K562 (cell line): Measurements from ENCODE around the gene GNG3. TPM values are rescaled to one million over a fixed set of nuclear protein-coding genes. Genes with fewer than 3 reads are reported as not detected.

Experiments used
- ATF4 ChIP-seq: fragments of 450-650 bp; formaldehyde crosslinking; IDR thresholded peaks from 2 replicates; pipeline ENCODE4 v1.4.0; 2022; ENCODE audit warnings: mild to moderate bottlenecking, moderate library complexity
- CCNT2 ChIP-seq: IDR thresholded peaks from 2 replicates; pipeline ENCODE4 v1.6.1; 2011; ENCODE audit warnings: borderline replicate concordance, low read depth, mild to moderate bottlenecking, moderate library complexity, mixed read lengths, low read length; ENCODE audit not compliant: insufficient read length; ENCODE audit errors: extremely low read depth
- ELF2 ChIP-seq: fragments of 250-450 bp; sonication (Bioruptor Pico); IDR thresholded peaks from 2 replicates; pipeline ENCODE4 v1.5.0; 2021; ENCODE audit warnings: mild to moderate bottlenecking
- ID3 ChIP-seq, 2 experiments: fragments of 250-450 bp in 1 of 2; fragments of 450-650 bp in 1 of 2; sonication (Bioruptor Pico) in 1 of 2; IDR thresholded peaks; 2 replicates each; pipeline versions ENCODE4 v1.6.1 to v1.8.0; 2016 to 2021; ENCODE audit warnings: mild to moderate bottlenecking in 2 of 2, moderate library complexity in 2 of 2, missing compliant biosample characterization in 1 of 2, missing genetic modification characterization in 1 of 2
- KAT2B ChIP-seq: IDR thresholded peaks from one replicate; pipeline ENCODE4 v1.6.1; 2012; ENCODE audit warnings: low read depth, mild to moderate bottlenecking, control low read depth, inconsistent platforms, low read length, moderate library complexity
- KDM2B ChIP-seq: fragments of 250-450 bp; sonication (Bioruptor Pico); IDR thresholded peaks from 2 replicates; pipeline ENCODE4 v1.8.0; 2021; ENCODE audit warnings: mild to moderate bottlenecking, moderate library complexity
- NEUROD1 ChIP-seq: fragments of 150-350 bp; IDR thresholded peaks from 2 replicates; pipeline ENCODE4 v1.6.1; 2014; ENCODE audit warnings: borderline replicate concordance, low read length, low read depth; ENCODE audit not compliant: partially characterized antibody
- PHF21A ChIP-seq: fragments of 450-650 bp; IDR thresholded peaks from 2 replicates; pipeline ENCODE4 v1.6.1; 2017; ENCODE audit warnings: low read depth, borderline replicate concordance
- POU5F1 ChIP-seq: fragments of 150-350 bp; IDR thresholded peaks from 2 replicates; pipeline ENCODE4 v1.6.1; 2014; ENCODE audit warnings: borderline replicate concordance, low read length, low read depth, mild to moderate bottlenecking; ENCODE audit not compliant: partially characterized antibody
- RBM25 ChIP-seq: fragments of 200-400 bp; formaldehyde crosslinking; IDR thresholded peaks from 2 replicates; pipeline ENCODE4 v1.6.1; 2018; ENCODE audit warnings: low read length, low read depth, moderate library complexity; ENCODE audit not compliant: severe bottlenecking
- SLC30A9 ChIP-seq: fragments of 250-450 bp; sonication (Bioruptor Pico); IDR thresholded peaks from 2 replicates; pipeline ENCODE4 v1.8.0; 2022; ENCODE audit warnings: mild to moderate bottlenecking, moderate library complexity
- SMARCE1 ChIP-seq: fragments of 450-650 bp; IDR thresholded peaks from 2 replicates; pipeline ENCODE4 v1.7.1; 2016; ENCODE audit warnings: mild to moderate bottlenecking
- ZBTB33 ChIP-seq: sonication (generic); formaldehyde crosslinking; IDR thresholded peaks from 2 replicates; pipeline ENCODE4 v1.8.1; 2023; ENCODE audit warnings: mild to moderate bottlenecking, missing genetic modification reagents
- ZBTB9 ChIP-seq: fragments of 450-650 bp; formaldehyde crosslinking; IDR thresholded peaks from 2 replicates; pipeline ENCODE4 v1.4.0; 2020; ENCODE audit warnings: mild to moderate bottlenecking, moderate library complexity
- ZNF12 ChIP-seq: sonication (generic); formaldehyde crosslinking; IDR thresholded peaks from 2 replicates; pipeline ENCODE4 v1.4.0; 2020; ENCODE audit warnings: mild to moderate bottlenecking, missing genetic modification reagents
- ZNF41 ChIP-seq: fragments of 250-450 bp; sonication (Bioruptor Pico); conservative IDR thresholded peaks from 2 replicates; pipeline ENCODE4 v1.4.0; 2020; ENCODE audit warnings: mild to moderate bottlenecking
- ZNF436 ChIP-seq: fragments of 250-450, 450-650 bp; sonication (Bioruptor Pico); formaldehyde crosslinking; IDR thresholded peaks from 2 replicates; pipeline ENCODE4 v1.7.0; 2020; ENCODE audit warnings: mild to moderate bottlenecking
- ZNF699 ChIP-seq: fragments of 250-450 bp; sonication (Bioruptor Pico); IDR thresholded peaks from 2 replicates; pipeline ENCODE4 v1.8.0; 2021; ENCODE audit warnings: mild to moderate bottlenecking, moderate library complexity; ENCODE audit not compliant: insufficient replicate concordance
- polyA plus RNA-seq, 8 experiments: library from polyadenylated mRNA; depleted of rRNA in 4 of 8; stranded (reverse) in 5 of 8; unstranded in 3 of 8; fragments of >200 nt; fragmentation: Nextera tagmentation in 2 of 8; fragmentation: Illumina TruSeq in 1 of 8; extraction: Ambion mirVana in 2 of 8; extraction: Trizol in 1 of 8; gene quantifications; 2 replicates each; pipeline versions ENCODE4 v1.2.1 to v1.2.3, GENCODE V29; 2011 to 2014; ENCODE audit warnings: inconsistent platforms in 1 of 8, missing spikeins in 1 of 8
- total RNA-seq, 7 experiments: library from RNA; depleted of rRNA in 6 of 7; stranded (reverse); fragments of >200 nt in 6 of 7; fragmentation: Illumina TruSeq in 2 of 7; extraction: Trizol in 2 of 7; gene quantifications; 2 replicates each; pipeline versions ENCODE4 v1.2.1 to v1.2.3, GENCODE V29; 2011 to 2021; ENCODE audit warnings: low replicate concordance in 1 of 7

GNG3 gene
- total and polyA plus RNA-seq, 9 of the 15 experiments (the other 6 are each of a cell fraction or from before 2014, with no cell fraction given) = 0.07 TPM; not detected in 8

GRCh38 chr11:62678770-62679696, 28.4 kb upstream of the GNG3 start, which contains the start of gene UBXN1 (continued):
- no peak for TF ChIP-seq ID3 (CRISPR knock-in tag; IDR thresholded peaks at IDR 0.05)
- peak; percentile 63; the same call in 1 of the 2 replicates for TF ChIP-seq ID3 (tag; IDR thresholded peaks at IDR 0.05)
- no peak for TF ChIP-seq SLC30A9 (CRISPR knock-in tag)
- TF ChIP-seq CCNT2 = peak; percentile 22
- no peak for TF ChIP-seq PHF21A
- TF ChIP-seq ELF2 (CRISPR knock-in tag) = peak; percentile 90
- no peak for TF ChIP-seq ATF4 (CRISPR knock-in tag)
- TF ChIP-seq KDM2B (CRISPR knock-in tag) = no peak
- no peak for TF ChIP-seq ZNF699 (CRISPR knock-in tag)
- TF ChIP-seq ZNF41 (CRISPR knock-in tag) = no peak
- TF ChIP-seq ZBTB33 = no peak
- peak; percentile 64; the same call in 1 of the 2 replicates for TF ChIP-seq ZNF12 (CRISPR knock-in tag)
- peak; percentile 91 for TF ChIP-seq POU5F1
- TF ChIP-seq RBM25 = no peak
- TF ChIP-seq ZBTB9 (CRISPR knock-in tag) = no peak; the same call in 1 of the 2 replicates
- no peak for TF ChIP-seq ZNF436 (CRISPR knock-in tag)
- TF ChIP-seq KAT2B = no peak
- TF ChIP-seq SMARCE1 = no peak; the same call in 1 of the 2 replicates
- TF ChIP-seq NEUROD1 = peak; percentile 56
